Neural cell (in vitro differentiated cells): Measurements from ENCODE around the gene INF2. TPM values are rescaled to one million over a fixed set of nuclear protein-coding genes. Genes with fewer than 3 reads are reported as not detected.

Experiments used
- H2AFZ ChIP-seq: fragments of 200-600, 300-800 bp; sonication (generic), shearing (Covaris generic); 2 replicates; pipeline ENCODE4 v1.6.0; 2014; ENCODE audit warnings: low read depth, mild to moderate bottlenecking, antibody characterized with exemption, low read length, moderate library complexity
- H3F3A ChIP-seq: fragments of 200-600 bp; shearing (Covaris generic); 2 replicates; pipeline ENCODE4 v1.6.1; 2016; ENCODE audit warnings: mild to moderate bottlenecking, moderate library complexity, mixed read lengths, antibody characterized with exemption, low read length; ENCODE audit not compliant: insufficient read depth, poor library complexity, severe bottlenecking
- H3K27ac ChIP-seq: fragments of 200-600, 300-800 bp; sonication (generic), shearing (Covaris generic); 2 replicates; pipeline ENCODE4 v1.5.1; 2014; ENCODE audit warnings: mild to moderate bottlenecking, low read length, moderate library complexity
- H3K27me3 ChIP-seq: fragments of 300-800, 200-600 bp; sonication (generic), shearing (Covaris generic); 2 replicates; pipeline ENCODE4 v1.6.0; 2014; ENCODE audit warnings: mild to moderate bottlenecking, low read depth, low read length, moderate library complexity; ENCODE audit not compliant: insufficient read depth
- H3K36me3 ChIP-seq: fragments of 300-800, 200-600 bp; sonication (generic), shearing (Covaris generic); 2 replicates; pipeline ENCODE4 v1.5.1; 2014; ENCODE audit warnings: mild to moderate bottlenecking, antibody characterized with exemption, low read length, moderate library complexity; ENCODE audit not compliant: insufficient read depth
- H3K4me2 ChIP-seq: fragments of 300-800, 200-600 bp; sonication (generic), shearing (Covaris generic); 2 replicates; pipeline ENCODE4 v1.6.0; 2014; ENCODE audit warnings: mild to moderate bottlenecking, low read length
- H3K4me3 ChIP-seq: fragments of 300-800, 200-600 bp; sonication (generic), shearing (Covaris generic); 2 replicates; pipeline ENCODE4 v1.5.1; 2014; ENCODE audit warnings: mild to moderate bottlenecking, low read length, moderate library complexity
- H3K79me2 ChIP-seq: fragments of 200-600 bp; shearing (Covaris generic); replicated peaks from 2 replicates; pipeline ENCODE4 v1.6.0; 2014; ENCODE audit warnings: mild to moderate bottlenecking, low read length, moderate library complexity; ENCODE audit not compliant: insufficient read depth
- H3K9ac ChIP-seq: fragments of 300-800, 200-600 bp; sonication (generic), shearing (Covaris generic); 2 replicates; pipeline ENCODE4 v1.6.1; 2016; ENCODE audit warnings: mild to moderate bottlenecking, low read length, mixed read lengths
- H3K9me2 ChIP-seq: fragments of 200-600 bp; shearing (Covaris generic); 2 replicates; pipeline ENCODE4 v1.6.1; 2016; ENCODE audit warnings: mild to moderate bottlenecking, low read length, mixed read lengths; ENCODE audit not compliant: insufficient read depth
- H3K9me3 ChIP-seq: fragments of 200-600, 300-800 bp; sonication (generic), shearing (Covaris generic); 2 replicates; pipeline ENCODE4 v1.6.1; 2016; ENCODE audit warnings: mild to moderate bottlenecking, mixed run types, low read length, moderate library complexity, mixed read lengths
- H4K20me1 ChIP-seq: fragments of 200-600 bp; shearing (Covaris generic); 2 replicates; pipeline ENCODE4 v1.6.1; 2016; ENCODE audit warnings: mild to moderate bottlenecking, mixed run types; ENCODE audit not compliant: insufficient read depth
- EP300 ChIP-seq: fragments of 450-650 bp; conservative IDR thresholded peaks from 2 replicates; pipeline ENCODE4 v1.6.1; 2014; ENCODE audit warnings: antibody characterized with exemption, mild to moderate bottlenecking, moderate library complexity; ENCODE audit not compliant: poor library complexity, severe bottlenecking
- EZH2 ChIP-seq: fragments of 200-600, 300-800 bp; shearing (Covaris generic), sonication (generic); IDR thresholded peaks from 2 replicates; pipeline ENCODE4 v1.6.1; 2014; ENCODE audit warnings: antibody characterized with exemption, low read length, borderline replicate concordance, mild to moderate bottlenecking; ENCODE audit not compliant: insufficient read depth, poor library complexity, severe bottlenecking
- MXI1 ChIP-seq: fragments of 450-650 bp; conservative IDR thresholded peaks from 2 replicates; pipeline ENCODE4 v1.6.1; 2014; ENCODE audit warnings: antibody characterized with exemption, mild to moderate bottlenecking; ENCODE audit not compliant: poor library complexity, severe bottlenecking
- POLR2AphosphoS5 ChIP-seq: IDR thresholded peaks from 2 replicates; pipeline ENCODE4 v1.6.1; 2012
- RAD21 ChIP-seq: fragments of 450-650 bp; conservative IDR thresholded peaks from 2 replicates; pipeline ENCODE4 v1.6.1; 2014; ENCODE audit warnings: antibody characterized with exemption, mild to moderate bottlenecking, moderate library complexity
- SMC3 ChIP-seq: fragments of 450-650 bp; conservative IDR thresholded peaks from 2 replicates; pipeline ENCODE4 v1.6.1; 2014; ENCODE audit warnings: antibody characterized with exemption, mild to moderate bottlenecking, moderate library complexity; ENCODE audit not compliant: poor library complexity
- TAF1 ChIP-seq: IDR thresholded peaks from 2 replicates; pipeline ENCODE4 v1.6.1; 2012; ENCODE audit warnings: low read depth
- polyA plus RNA-seq: library from polyadenylated mRNA; depleted of rRNA; stranded (reverse); fragments of >200 nt; gene quantifications from 2 replicates; pipeline ENCODE4 v1.2.3, GENCODE V29; 2014
- TF ChIP-seq, protein P1 (sequence below): fragments of 450-650 bp; IDR thresholded peaks from 2 replicates; pipeline ENCODE4 v1.5.1; 2014; ENCODE audit warnings: antibody characterized with exemption, mild to moderate bottlenecking, moderate library complexity; ENCODE audit not compliant: poor library complexity, severe bottlenecking
- TF ChIP-seq, protein P2 (sequence below): IDR thresholded peaks from 2 replicates; pipeline ENCODE4 v1.6.1; 2012; ENCODE audit warnings: borderline replicate concordance

The INF2 gene
- polyA plus RNA-seq, 1 donor from 2014 or later = 0.02 TPM

DNA sequence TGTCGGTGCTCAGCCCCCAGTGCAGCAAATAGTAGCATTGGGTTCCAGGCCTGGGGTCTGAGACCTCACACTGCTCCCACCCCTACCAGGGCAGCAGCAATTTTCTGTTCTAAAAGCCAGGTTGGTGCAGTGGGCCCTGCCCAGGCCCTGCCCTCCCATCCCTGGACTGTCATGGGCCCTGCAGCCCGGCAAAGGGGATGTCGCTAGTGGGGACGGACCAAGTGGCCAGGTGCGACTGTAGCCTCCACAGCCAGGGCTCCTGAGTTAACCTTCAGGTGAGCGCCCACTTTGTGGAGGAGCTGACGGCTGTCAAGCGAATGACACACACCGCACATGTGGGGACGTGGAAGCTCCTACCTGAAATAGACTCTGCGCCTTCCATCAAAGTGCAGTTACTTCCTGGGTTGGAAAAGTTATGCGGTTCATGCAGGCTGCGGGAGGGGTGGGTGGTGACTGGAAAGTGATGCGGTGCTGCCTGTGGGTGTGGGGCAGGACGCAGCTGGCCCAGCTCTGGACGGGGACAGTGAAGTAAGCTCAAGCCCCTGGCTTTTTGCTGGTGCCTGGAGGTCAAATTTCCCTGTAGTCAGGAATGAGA lies 1.5 kb downstream of the INF2 start:
- H4K20me1 ChIP-seq = no peaks in the 10 kb centered on the region
- no peak overlapping the region for H3K4me3 ChIP-seq
- no peaks in the 10 kb centered on the region for H3K36me3 ChIP-seq
- H3K79me2 ChIP-seq = no peaks in the 10 kb centered on the region
- H3K27me3 ChIP-seq = peaks cover 5% of the 10 kb centered on the region
- no peak overlapping the region for H3K4me2 ChIP-seq
- no peak overlapping the region for H3K27ac ChIP-seq
- no peaks in the 10 kb centered on the region for H3F3A ChIP-seq
- no peaks in the 10 kb centered on the region for H3K9me3 ChIP-seq
- TF ChIP-seq RAD21 = no peak
- TF ChIP-seq, protein P1, sequence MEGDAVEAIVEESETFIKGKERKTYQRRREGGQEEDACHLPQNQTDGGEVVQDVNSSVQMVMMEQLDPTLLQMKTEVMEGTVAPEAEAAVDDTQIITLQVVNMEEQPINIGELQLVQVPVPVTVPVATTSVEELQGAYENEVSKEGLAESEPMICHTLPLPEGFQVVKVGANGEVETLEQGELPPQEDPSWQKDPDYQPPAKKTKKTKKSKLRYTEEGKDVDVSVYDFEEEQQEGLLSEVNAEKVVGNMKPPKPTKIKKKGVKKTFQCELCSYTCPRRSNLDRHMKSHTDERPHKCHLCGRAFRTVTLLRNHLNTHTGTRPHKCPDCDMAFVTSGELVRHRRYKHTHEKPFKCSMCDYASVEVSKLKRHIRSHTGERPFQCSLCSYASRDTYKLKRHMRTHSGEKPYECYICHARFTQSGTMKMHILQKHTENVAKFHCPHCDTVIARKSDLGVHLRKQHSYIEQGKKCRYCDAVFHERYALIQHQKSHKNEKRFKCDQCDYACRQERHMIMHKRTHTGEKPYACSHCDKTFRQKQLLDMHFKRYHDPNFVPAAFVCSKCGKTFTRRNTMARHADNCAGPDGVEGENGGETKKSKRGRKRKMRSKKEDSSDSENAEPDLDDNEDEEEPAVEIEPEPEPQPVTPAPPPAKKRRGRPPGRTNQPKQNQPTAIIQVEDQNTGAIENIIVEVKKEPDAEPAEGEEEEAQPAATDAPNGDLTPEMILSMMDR = no peak
- no peak for TF ChIP-seq POLR2AphosphoS5
- TF ChIP-seq TAF1 = no peak
- TF ChIP-seq, protein P2, sequence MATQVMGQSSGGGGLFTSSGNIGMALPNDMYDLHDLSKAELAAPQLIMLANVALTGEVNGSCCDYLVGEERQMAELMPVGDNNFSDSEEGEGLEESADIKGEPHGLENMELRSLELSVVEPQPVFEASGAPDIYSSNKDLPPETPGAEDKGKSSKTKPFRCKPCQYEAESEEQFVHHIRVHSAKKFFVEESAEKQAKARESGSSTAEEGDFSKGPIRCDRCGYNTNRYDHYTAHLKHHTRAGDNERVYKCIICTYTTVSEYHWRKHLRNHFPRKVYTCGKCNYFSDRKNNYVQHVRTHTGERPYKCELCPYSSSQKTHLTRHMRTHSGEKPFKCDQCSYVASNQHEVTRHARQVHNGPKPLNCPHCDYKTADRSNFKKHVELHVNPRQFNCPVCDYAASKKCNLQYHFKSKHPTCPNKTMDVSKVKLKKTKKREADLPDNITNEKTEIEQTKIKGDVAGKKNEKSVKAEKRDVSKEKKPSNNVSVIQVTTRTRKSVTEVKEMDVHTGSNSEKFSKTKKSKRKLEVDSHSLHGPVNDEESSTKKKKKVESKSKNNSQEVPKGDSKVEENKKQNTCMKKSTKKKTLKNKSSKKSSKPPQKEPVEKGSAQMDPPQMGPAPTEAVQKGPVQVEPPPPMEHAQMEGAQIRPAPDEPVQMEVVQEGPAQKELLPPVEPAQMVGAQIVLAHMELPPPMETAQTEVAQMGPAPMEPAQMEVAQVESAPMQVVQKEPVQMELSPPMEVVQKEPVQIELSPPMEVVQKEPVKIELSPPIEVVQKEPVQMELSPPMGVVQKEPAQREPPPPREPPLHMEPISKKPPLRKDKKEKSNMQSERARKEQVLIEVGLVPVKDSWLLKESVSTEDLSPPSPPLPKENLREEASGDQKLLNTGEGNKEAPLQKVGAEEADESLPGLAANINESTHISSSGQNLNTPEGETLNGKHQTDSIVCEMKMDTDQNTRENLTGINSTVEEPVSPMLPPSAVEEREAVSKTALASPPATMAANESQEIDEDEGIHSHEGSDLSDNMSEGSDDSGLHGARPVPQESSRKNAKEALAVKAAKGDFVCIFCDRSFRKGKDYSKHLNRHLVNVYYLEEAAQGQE = no peak
- TF ChIP-seq MXI1 = no peak
- no peak for TF ChIP-seq SMC3
- TF ChIP-seq EZH2 = no peak
- no peak for TF ChIP-seq EP300
- H2AFZ ChIP-seq = no peak overlapping the region
- H3K9ac ChIP-seq = no peak overlapping the region
- H3K9me2 ChIP-seq = no peaks in the 10 kb centered on the region

DNA sequence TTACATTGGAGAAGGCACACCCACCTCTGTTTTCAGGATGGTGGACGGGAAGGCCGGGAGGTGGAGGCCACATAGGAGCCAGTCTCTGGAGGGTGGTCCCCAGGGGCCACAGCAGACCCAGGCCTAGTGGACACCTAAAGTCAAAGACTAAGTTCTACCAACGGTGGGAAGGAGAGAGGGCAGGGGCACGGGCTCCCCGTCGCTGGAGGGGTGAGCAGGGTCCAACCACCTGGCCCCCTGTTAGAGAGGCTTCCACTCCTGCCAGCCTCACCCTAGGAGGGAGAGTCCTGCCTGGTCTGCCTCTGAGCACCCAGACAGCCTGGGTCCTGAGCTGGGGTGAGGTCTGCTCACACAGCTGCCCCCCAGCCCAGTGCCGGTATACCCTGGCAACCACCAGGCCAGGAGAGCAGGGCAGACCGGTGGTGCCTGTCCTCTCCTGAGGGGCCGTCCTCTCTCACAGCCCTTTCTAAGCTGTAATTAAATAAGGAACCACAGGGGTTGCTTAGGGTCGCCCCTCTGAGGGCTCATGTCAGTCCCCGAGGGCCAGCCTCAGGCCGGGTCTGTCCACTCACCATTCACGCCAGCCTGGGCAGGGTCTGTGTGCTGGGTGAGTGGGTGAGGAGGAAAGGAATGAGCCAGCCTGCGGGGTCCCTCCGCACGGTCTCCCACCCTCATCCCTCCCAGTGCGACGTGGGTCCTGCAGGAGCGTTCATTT lies 2.3 kb downstream of the INF2 start:
- no peaks in the 10 kb centered on the region for H3K79me2 ChIP-seq
- no peak overlapping the region for H3K4me2 ChIP-seq
- H3K9me3 ChIP-seq = no peaks in the 10 kb centered on the region
- H3K27ac ChIP-seq = no peak overlapping the region
- no peak overlapping the region for H3K4me3 ChIP-seq
- no peaks in the 10 kb centered on the region for H4K20me1 ChIP-seq
- no peak overlapping the region for H2AFZ ChIP-seq
- H3K27me3 ChIP-seq = peaks cover 5% of the 10 kb centered on the region
- H3K9ac ChIP-seq = no peak overlapping the region
- H3F3A ChIP-seq = no peaks in the 10 kb centered on the region
- no peaks in the 10 kb centered on the region for H3K9me2 ChIP-seq
- H3K36me3 ChIP-seq = no peaks in the 10 kb centered on the region
- TF ChIP-seq RAD21 = no peak
- no peak for TF ChIP-seq TAF1
